Activated CD8-positive, alpha-beta memory T cell treated with anti-CD3 and anti-CD28 coated beads for 24 hours (primary cell): ENCODE results near the gene PURA.
A peak's percentile ranks its signal among the peaks of the same experiment; 100 is the strongest.

ENCODE experiments used
- DNase-seq: peaks from one replicate; pipeline ENCODE4 v3.0.0-alpha.2; 2020

PURA gene

GRCh38 chr5:140110646-140110957, 3.3 kb upstream of the PURA start:
- DNase-seq = no peak

- no peak for DNase-seq
Observed at GRCh38 chr5:140111011-140111858, 2.7 kb upstream of the PURA start.

GRCh38 chr5:140111859-140112551, 1.9 kb upstream of the PURA start:
- no peak for DNase-seq

GRCh38 chr5:140112685-140113179, 1.2 kb upstream of the PURA start:
- DNase-seq = no peak

GRCh38 chr5:140113180-140113698, 670 bp upstream of the PURA start:
- peak; percentile 65 for DNase-seq

GRCh38 chr5:140114341-140115185, 654 bp downstream of the PURA start:
- DNase-seq = peak; percentile 82

- no peak for DNase-seq
Observed at GRCh38 chr5:140115186-140115500, 1.2 kb downstream of the PURA start.

GRCh38 chr5:140116716-140117115, 2.8 kb downstream of the PURA start:
- DNase-seq = no peak

GRCh38 chr5:140117523-140117922, 3.6 kb downstream of the PURA start:
- no peak for DNase-seq

GRCh38 chr5:140118302-140118936, 4.5 kb downstream of the PURA start:
- no peak for DNase-seq

- no peak for DNase-seq
Observed at GRCh38 chr5:140125637-140126036, 11.7 kb downstream of the PURA start, which contains the start of gene IGIP. Gene IGIP (plus strand): TSS chr5:140125937. CDS start chr5:140128477, 2,540 bp downstream.

GRCh38 chr5:140126315-140127012, 12.6 kb downstream of the PURA start:
- DNase-seq = no peak

GRCh38 chr5:140128376-140128775, 14.5 kb downstream of the PURA start:
- DNase-seq = no peak

- no peak for DNase-seq
Observed at GRCh38 chr5:140130949-140131733, 17.2 kb downstream of the PURA start.

- peak; percentile 56 for DNase-seq
Observed at GRCh38 chr5:140131967-140132409, 18.1 kb downstream of the PURA start.

- peak; percentile 28 for DNase-seq
Observed at GRCh38 chr5:140133514-140134167, 19.7 kb downstream of the PURA start.

- DNase-seq = no peak
Observed at GRCh38 chr5:140134277-140134935, 20.5 kb downstream of the PURA start.

GRCh38 chr5:140135127-140135526, 21.2 kb downstream of the PURA start:
- DNase-seq = no peak

- no peak for DNase-seq
Observed at GRCh38 chr5:140136624-140137023, 22.7 kb downstream of the PURA start.

- no peak for DNase-seq
Observed at GRCh38 chr5:140140435-140140834, 26.5 kb downstream of the PURA start.
